Activated T-cell treated with anti-CD3 and anti-CD28 coated beads for 4 hours (primary cell): ENCODE data around the gene ERG.

Experiments
- DNase-seq: peaks from one replicate; pipeline ENCODE4 v3.0.0-alpha.2; 2020

Gene ERG

GRCh38 chr21:38472412-38473108 is 25.7 kb downstream of the ERG start:
- DNase-seq = no peak

- DNase-seq = no peak
Measured at GRCh38 chr21:38471766-38472165, 26.5 kb downstream of the ERG start.

- no peak for DNase-seq
Measured at GRCh38 chr21:38470755-38471154, 27.5 kb downstream of the ERG start.

GRCh38 chr21:38469642-38470041 is 28.6 kb downstream of the ERG start:
- DNase-seq = no peak

GRCh38 chr21:38468989-38469388 is 29.3 kb downstream of the ERG start:
- no peak for DNase-seq

- DNase-seq = no peak
Measured at GRCh38 chr21:38467911-38468310, 30.4 kb downstream of the ERG start.

GRCh38 chr21:38467374-38467773 is 30.9 kb downstream of the ERG start:
- DNase-seq = no peak

GRCh38 chr21:38460171-38460742 is 38.0 kb downstream of the ERG start:
- no peak for DNase-seq

- DNase-seq = no peak
Measured at GRCh38 chr21:38459490-38459889, 38.8 kb downstream of the ERG start.

- DNase-seq = no peak
Measured at GRCh38 chr21:38455403-38455802, 42.9 kb downstream of the ERG start.

GRCh38 chr21:38454702-38455101 is 43.6 kb downstream of the ERG start:
- DNase-seq = no peak

GRCh38 chr21:38454161-38454560 is 44.1 kb downstream of the ERG start:
- no peak for DNase-seq

- DNase-seq = no peak
Measured at GRCh38 chr21:38448671-38449385, 49.4 kb downstream of the ERG start.

- no peak for DNase-seq
Measured at GRCh38 chr21:38447611-38448010, 50.7 kb downstream of the ERG start.

- no peak for DNase-seq
Measured at GRCh38 chr21:38444691-38445090, 53.6 kb downstream of the ERG start.

GRCh38 chr21:38443110-38443509 is 55.2 kb downstream of the ERG start:
- no peak for DNase-seq

GRCh38 chr21:38441153-38441552 is 57.1 kb downstream of the ERG start:
- no peak for DNase-seq

- no peak for DNase-seq
Measured at GRCh38 chr21:38440746-38441145, 57.5 kb downstream of the ERG start.

GRCh38 chr21:38439957-38440356 is 58.3 kb downstream of the ERG start:
- DNase-seq = no peak

- no peak for DNase-seq
Measured at GRCh38 chr21:38439426-38439825, 58.9 kb downstream of the ERG start.

- DNase-seq = no peak
Measured at GRCh38 chr21:38438462-38438893, 59.8 kb downstream of the ERG start.

GRCh38 chr21:38436341-38436740 is 61.9 kb downstream of the ERG start:
- no peak for DNase-seq

GRCh38 chr21:38434913-38435533 is 63.3 kb downstream of the ERG start:
- DNase-seq = no peak

- DNase-seq = no peak
Measured at GRCh38 chr21:38433471-38433870, 64.8 kb downstream of the ERG start.
